HepG2 (cell line): Measurements from ENCODE around the gene MTOR. TPM values are rescaled to one million over a fixed set of nuclear protein-coding genes. Genes with fewer than 3 reads are reported as not detected.

ENCODE experiments used
- E2F2 ChIP-seq: sonication (generic); formaldehyde crosslinking; IDR thresholded peaks from 2 replicates; pipeline ENCODE4 v1.4.0; 2020; ENCODE audit warnings: missing genetic modification reagents, borderline replicate concordance
- GPN1 ChIP-seq: sonication (generic); formaldehyde crosslinking; IDR thresholded peaks from 2 replicates; pipeline ENCODE4 v1.5.1; 2020; ENCODE audit warnings: missing genetic modification reagents, borderline replicate concordance
- MLXIP ChIP-seq: sonication (generic); formaldehyde crosslinking; IDR thresholded peaks from 2 replicates; pipeline ENCODE4 v1.9.0; 2021; ENCODE audit warnings: missing genetic modification reagents, borderline replicate concordance
- PRMT3 ChIP-seq: sonication (generic); formaldehyde crosslinking; IDR thresholded peaks from 2 replicates; pipeline ENCODE4 v1.8.1; 2022; ENCODE audit warnings: low read depth, mild to moderate bottlenecking, moderate library complexity, missing genetic modification reagents, borderline replicate concordance
- SOX13 ChIP-seq, 3 experiments: fragments of 450-650 bp in 1 of 3; sonication (generic) in 1 of 3; formaldehyde crosslinking in 1 of 3; IDR thresholded peaks in 2 of 3; conservative IDR thresholded peaks in 1 of 3; 2 replicates each; pipeline versions ENCODE4 v1.5.0 to v1.6.1; 2016 to 2020; ENCODE audit warnings: antibody characterized with exemption in 1 of 3, mild to moderate bottlenecking in 1 of 3, missing compliant biosample characterization in 1 of 3, missing genetic modification reagents in 1 of 3, moderate library complexity in 1 of 3
- ZBTB42 ChIP-seq: sonication (generic); formaldehyde crosslinking; IDR thresholded peaks from 2 replicates; pipeline ENCODE4 v1.5.0; 2020; ENCODE audit warnings: mild to moderate bottlenecking, missing genetic modification reagents
- ZEB1 ChIP-seq: IDR thresholded peaks from 2 replicates; pipeline ENCODE4 v1.6.1; 2012; ENCODE audit warnings: mild to moderate bottlenecking, low read depth, inconsistent platforms; ENCODE audit not compliant: insufficient replicate concordance
- ZKSCAN1 ChIP-seq: fragments of 150-350 bp; IDR thresholded peaks from 2 replicates; pipeline ENCODE4 v1.6.1; 2014; ENCODE audit warnings: low read length
- ZNF432 ChIP-seq: sonication (generic); formaldehyde crosslinking; IDR thresholded peaks from 2 replicates; pipeline ENCODE4 v1.5.0; 2020; ENCODE audit warnings: missing genetic modification reagents, mild to moderate bottlenecking, borderline replicate concordance
- ZNF598 ChIP-seq: sonication (generic); formaldehyde crosslinking; IDR thresholded peaks from 2 replicates; pipeline ENCODE4 v1.5.1; 2020; ENCODE audit warnings: mild to moderate bottlenecking, missing genetic modification reagents, borderline replicate concordance
- ZNF790 ChIP-seq: sonication (generic); formaldehyde crosslinking; IDR thresholded peaks from 2 replicates; pipeline ENCODE4 v1.8.0; 2022; ENCODE audit warnings: missing genetic modification reagents, mild to moderate bottlenecking, borderline replicate concordance
- polyA plus RNA-seq, 8 experiments: library from polyadenylated mRNA; depleted of rRNA in 3 of 8; stranded (reverse) in 7 of 8; unstranded in 1 of 8; fragments of >200 nt; fragmentation: Illumina TruSeq in 4 of 8; extraction: Trizol in 4 of 8; gene quantifications; 2 replicates each; pipeline versions ENCODE4 v1.2.1 to v1.2.3, GENCODE V29; 2011 to 2016; ENCODE audit warnings: low read depth in 4 of 8, missing spikeins in 1 of 8, mixed read lengths in 1 of 8; ENCODE audit not compliant: insufficient read depth in 1 of 8
- total RNA-seq, 5 experiments: library from RNA; depleted of rRNA; stranded (reverse); fragments of >200 nt; fragmentation: Illumina TruSeq; extraction: Trizol; gene quantifications; 2 replicates each; pipeline ENCODE4 v1.2.3, GENCODE V29; 2016; ENCODE audit warnings: low read depth in 1 of 5
- TF ChIP-seq, protein P1 (sequence below): sonication (generic); formaldehyde crosslinking; IDR thresholded peaks from 2 replicates; pipeline ENCODE4 v1.4.0; 2020; ENCODE audit warnings: missing genetic modification reagents
- TF ChIP-seq, protein P2 (sequence below): IDR thresholded peaks from 2 replicates; pipeline ENCODE4 v1.6.1; 2012; ENCODE audit warnings: inconsistent platforms
- TF ChIP-seq, protein P3 (sequence below): sonication (generic); formaldehyde crosslinking; IDR thresholded peaks from 2 replicates; pipeline ENCODE4 v1.4.0; 2020; ENCODE audit warnings: missing genetic modification reagents
- TF ChIP-seq, protein P4 (sequence below): sonication (generic); formaldehyde crosslinking; IDR thresholded peaks from 2 replicates; pipeline ENCODE4 v1.5.1; 2020; ENCODE audit warnings: mild to moderate bottlenecking, missing genetic modification reagents, moderate library complexity

MTOR gene
- total and polyA plus RNA-seq, 2 of the 13 experiments (the other 11 are each of a cell fraction or from before 2014, with no cell fraction given): 24.6 to 34.6 TPM

GRCh38 chr1:11099310-11100148 is 162.8 kb downstream of the MTOR start, which contains the start of gene EXOSC10 (continued):
- TF ChIP-seq ZKSCAN1 (no peak), PRMT3 (CRISPR knock-in tag) (no peak), GPN1 (CRISPR knock-in tag) (no peak), MLXIP (CRISPR knock-in tag) (0 out of 2 replicates have a peak, but pooled peaks have one; percentile 37), ZBTB42 (CRISPR knock-in tag) (no peak), ZNF790 (CRISPR knock-in tag) (no peak), SOX13 (IDR thresholded peaks at IDR 0.05) (no peak), SOX13 (CRISPR knock-in tag; conservative IDR thresholded peaks at IDR 0.05 in 1 of 2, IDR thresholded peaks at IDR 0.05 in 1 of 2) (no peak), E2F2 (CRISPR knock-in tag) (no peak), ZNF598 (peak; percentile 74; the same call in 1 of the 2 replicates), ZNF432 (CRISPR knock-in tag) (no peak), ZEB1 (no peak)
- TF ChIP-seq, protein P1, sequence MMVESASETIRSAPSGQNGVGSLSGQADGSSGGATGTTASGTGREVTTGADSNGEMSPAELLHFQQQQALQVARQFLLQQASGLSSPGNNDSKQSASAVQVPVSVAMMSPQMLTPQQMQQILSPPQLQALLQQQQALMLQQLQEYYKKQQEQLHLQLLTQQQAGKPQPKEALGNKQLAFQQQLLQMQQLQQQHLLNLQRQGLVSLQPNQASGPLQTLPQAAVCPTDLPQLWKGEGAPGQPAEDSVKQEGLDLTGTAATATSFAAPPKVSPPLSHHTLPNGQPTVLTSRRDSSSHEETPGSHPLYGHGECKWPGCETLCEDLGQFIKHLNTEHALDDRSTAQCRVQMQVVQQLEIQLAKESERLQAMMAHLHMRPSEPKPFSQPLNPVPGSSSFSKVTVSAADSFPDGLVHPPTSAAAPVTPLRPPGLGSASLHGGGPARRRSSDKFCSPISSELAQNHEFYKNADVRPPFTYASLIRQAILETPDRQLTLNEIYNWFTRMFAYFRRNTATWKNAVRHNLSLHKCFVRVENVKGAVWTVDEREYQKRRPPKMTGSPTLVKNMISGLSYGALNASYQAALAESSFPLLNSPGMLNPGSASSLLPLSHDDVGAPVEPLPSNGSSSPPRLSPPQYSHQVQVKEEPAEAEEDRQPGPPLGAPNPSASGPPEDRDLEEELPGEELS (CRISPR knock-in tag): peak; percentile 31; the same call in 1 of the 2 replicates
- TF ChIP-seq, protein P2, sequence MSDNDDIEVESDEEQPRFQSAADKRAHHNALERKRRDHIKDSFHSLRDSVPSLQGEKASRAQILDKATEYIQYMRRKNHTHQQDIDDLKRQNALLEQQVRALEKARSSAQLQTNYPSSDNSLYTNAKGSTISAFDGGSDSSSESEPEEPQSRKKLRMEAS: 0 out of 2 replicates have a peak, but pooled peaks have one; percentile 41
- TF ChIP-seq, protein P3, sequence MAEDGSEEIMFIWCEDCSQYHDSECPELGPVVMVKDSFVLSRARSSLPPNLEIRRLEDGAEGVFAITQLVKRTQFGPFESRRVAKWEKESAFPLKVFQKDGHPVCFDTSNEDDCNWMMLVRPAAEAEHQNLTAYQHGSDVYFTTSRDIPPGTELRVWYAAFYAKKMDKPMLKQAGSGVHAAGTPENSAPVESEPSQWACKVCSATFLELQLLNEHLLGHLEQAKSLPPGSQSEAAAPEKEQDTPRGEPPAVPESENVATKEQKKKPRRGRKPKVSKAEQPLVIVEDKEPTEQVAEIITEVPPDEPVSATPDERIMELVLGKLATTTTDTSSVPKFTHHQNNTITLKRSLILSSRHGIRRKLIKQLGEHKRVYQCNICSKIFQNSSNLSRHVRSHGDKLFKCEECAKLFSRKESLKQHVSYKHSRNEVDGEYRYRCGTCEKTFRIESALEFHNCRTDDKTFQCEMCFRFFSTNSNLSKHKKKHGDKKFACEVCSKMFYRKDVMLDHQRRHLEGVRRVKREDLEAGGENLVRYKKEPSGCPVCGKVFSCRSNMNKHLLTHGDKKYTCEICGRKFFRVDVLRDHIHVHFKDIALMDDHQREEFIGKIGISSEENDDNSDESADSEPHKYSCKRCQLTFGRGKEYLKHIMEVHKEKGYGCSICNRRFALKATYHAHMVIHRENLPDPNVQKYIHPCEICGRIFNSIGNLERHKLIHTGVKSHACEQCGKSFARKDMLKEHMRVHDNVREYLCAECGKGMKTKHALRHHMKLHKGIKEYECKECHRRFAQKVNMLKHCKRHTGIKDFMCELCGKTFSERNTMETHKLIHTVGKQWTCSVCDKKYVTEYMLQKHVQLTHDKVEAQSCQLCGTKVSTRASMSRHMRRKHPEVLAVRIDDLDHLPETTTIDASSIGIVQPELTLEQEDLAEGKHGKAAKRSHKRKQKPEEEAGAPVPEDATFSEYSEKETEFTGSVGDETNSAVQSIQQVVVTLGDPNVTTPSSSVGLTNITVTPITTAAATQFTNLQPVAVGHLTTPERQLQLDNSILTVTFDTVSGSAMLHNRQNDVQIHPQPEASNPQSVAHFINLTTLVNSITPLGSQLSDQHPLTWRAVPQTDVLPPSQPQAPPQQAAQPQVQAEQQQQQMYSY (CRISPR knock-in tag): peak; percentile 69; the same call in 1 of the 2 replicates
- TF ChIP-seq, protein P4, sequence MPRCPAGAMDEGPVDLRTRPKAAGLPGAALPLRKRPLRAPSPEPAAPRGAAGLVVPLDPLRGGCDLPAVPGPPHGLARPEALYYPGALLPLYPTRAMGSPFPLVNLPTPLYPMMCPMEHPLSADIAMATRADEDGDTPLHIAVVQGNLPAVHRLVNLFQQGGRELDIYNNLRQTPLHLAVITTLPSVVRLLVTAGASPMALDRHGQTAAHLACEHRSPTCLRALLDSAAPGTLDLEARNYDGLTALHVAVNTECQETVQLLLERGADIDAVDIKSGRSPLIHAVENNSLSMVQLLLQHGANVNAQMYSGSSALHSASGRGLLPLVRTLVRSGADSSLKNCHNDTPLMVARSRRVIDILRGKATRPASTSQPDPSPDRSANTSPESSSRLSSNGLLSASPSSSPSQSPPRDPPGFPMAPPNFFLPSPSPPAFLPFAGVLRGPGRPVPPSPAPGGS: peak; percentile 46; the same call in 1 of the 2 replicates
